ENCODE measurements around the gene SRBD1.

GRCh38 chr2:45598545-45598944 is 12.5 kb downstream of the SRBD1 start:
- no peak for TF ChIP-seq CTCF (IDR thresholded peaks at IDR 0.05)
- TF ChIP-seq POLR2A (IDR thresholded peaks at IDR 0.05) = no peak
